H9 (cell line): ENCODE data around the gene TRIO. TPM values are rescaled to one million over a fixed set of nuclear protein-coding genes. Genes with fewer than 3 reads are reported as not detected.

Experiments
- DNase-seq: peaks from one replicate; pipeline ENCODE4 v3.0.0-alpha.2; 2017
- H2AFZ ChIP-seq: one replicate; pipeline ENCODE4 v1.6.1; 2013; ENCODE audit warnings: mild to moderate bottlenecking, low read length, control low read depth, moderate library complexity
- H2AK5ac ChIP-seq: 2 replicates; pipeline ENCODE4 v1.6.1; 2013; ENCODE audit warnings: low read length, control low read depth, mixed read lengths; ENCODE audit not compliant: insufficient read length
- H2BK120ac ChIP-seq: one replicate; pipeline ENCODE4 v1.6.1; 2013; ENCODE audit warnings: low read depth, mild to moderate bottlenecking, low read length, control low read depth, inconsistent platforms; ENCODE audit not compliant: poor library complexity, severe bottlenecking
- H2BK12ac ChIP-seq: 2 replicates; pipeline ENCODE4 v1.6.1; 2013; ENCODE audit warnings: low read length, control low read depth, mixed read lengths, low read depth; ENCODE audit not compliant: insufficient read length
- H2BK15ac ChIP-seq: 2 replicates; pipeline ENCODE4 v1.6.1; 2013; ENCODE audit warnings: low read depth, low read length, control low read depth
- H2BK20ac ChIP-seq: one replicate; pipeline ENCODE4 v1.6.1; 2013; ENCODE audit warnings: low read depth, mild to moderate bottlenecking, low read length, control low read depth, inconsistent platforms; ENCODE audit not compliant: poor library complexity, severe bottlenecking
- H2BK5ac ChIP-seq: 2 replicates; pipeline ENCODE4 v1.6.1; 2013; ENCODE audit warnings: low read length, control low read depth, mixed read lengths; ENCODE audit not compliant: insufficient read length
- H3K14ac ChIP-seq: 2 replicates; pipeline ENCODE4 v1.6.1; 2013; ENCODE audit warnings: low read length, control low read depth; ENCODE audit not compliant: insufficient read depth
- H3K18ac ChIP-seq: 2 replicates; pipeline ENCODE4 v1.6.1; 2013; ENCODE audit warnings: low read depth, mild to moderate bottlenecking, mixed read lengths, low read length, control low read depth; ENCODE audit not compliant: insufficient read length
- H3K23ac ChIP-seq: 2 replicates; pipeline ENCODE4 v1.6.1; 2013; ENCODE audit warnings: low read length, control low read depth, mixed read lengths, low read depth; ENCODE audit not compliant: insufficient read length
- H3K23me2 ChIP-seq: 2 replicates; pipeline ENCODE4 v1.6.1; 2013; ENCODE audit warnings: low read depth, mild to moderate bottlenecking, mixed read lengths, low read length, control low read depth; ENCODE audit not compliant: insufficient read length, poor library complexity, severe bottlenecking
- H3K27ac ChIP-seq: 2 replicates; pipeline ENCODE4 v1.5.1; 2013; ENCODE audit warnings: low read length, control low read depth, mixed read lengths, low read depth; ENCODE audit not compliant: insufficient read length
- H3K27me3 ChIP-seq: 2 replicates; pipeline ENCODE4 v1.6.1; 2013; ENCODE audit warnings: low read length, control low read depth, inconsistent platforms; ENCODE audit not compliant: insufficient read depth
- H3K4ac ChIP-seq: 2 replicates; pipeline ENCODE4 v1.6.1; 2013; ENCODE audit warnings: low read depth, mild to moderate bottlenecking, control low read depth, inconsistent platforms, low read length, moderate library complexity
- H3K4me1 ChIP-seq: 2 replicates; pipeline ENCODE4 v1.6.1; 2013; ENCODE audit warnings: low read length, control low read depth, inconsistent platforms; ENCODE audit not compliant: insufficient read depth
- H3K4me2 ChIP-seq: 2 replicates; pipeline ENCODE4 v1.6.1; 2013; ENCODE audit warnings: low read length, control low read depth, mixed read lengths; ENCODE audit not compliant: insufficient read length, insufficient read depth
- H3K56ac ChIP-seq: 2 replicates; pipeline ENCODE4 v1.6.1; 2013; ENCODE audit warnings: low read depth, mild to moderate bottlenecking, mixed read lengths, low read length, control low read depth; ENCODE audit not compliant: insufficient read length
- H3K79me1 ChIP-seq: 2 replicates; pipeline ENCODE4 v1.6.1; 2013; ENCODE audit warnings: low read depth, mild to moderate bottlenecking, moderate library complexity, low read length, control low read depth, inconsistent platforms; ENCODE audit not compliant: insufficient read depth, poor library complexity, severe bottlenecking
- H3K79me2 ChIP-seq: 2 replicates; pipeline ENCODE4 v1.6.1; 2013; ENCODE audit warnings: low read length, control low read depth, inconsistent platforms; ENCODE audit not compliant: insufficient read depth
- H3K9ac ChIP-seq: 2 replicates; pipeline ENCODE4 v1.6.1; 2013; ENCODE audit warnings: low read length, control low read depth, mixed read lengths; ENCODE audit not compliant: insufficient read length; ENCODE audit errors: extremely low read depth
- H3K9me3 ChIP-seq: one replicate; pipeline ENCODE4 v1.6.1; 2013; ENCODE audit warnings: low read depth, low read length, inconsistent platforms; ENCODE audit not compliant: control insufficient read depth
- H3T11ph ChIP-seq: one replicate; pipeline ENCODE4 v1.6.1; 2013; ENCODE audit warnings: mild to moderate bottlenecking, low read length, control low read depth, inconsistent platforms
- H4K20me1 ChIP-seq: one replicate; pipeline ENCODE4 v1.6.1; 2013; ENCODE audit not compliant: control insufficient read depth, insufficient read length, insufficient read depth
- H4K5ac ChIP-seq: 2 replicates; pipeline ENCODE4 v1.6.1; 2013; ENCODE audit warnings: low read depth, mild to moderate bottlenecking, mixed read lengths, low read length, control low read depth; ENCODE audit not compliant: insufficient read length
- H4K8ac ChIP-seq: replicated peaks from 2 replicates; pipeline ENCODE4 v1.6.1; 2013; ENCODE audit warnings: low read length, control low read depth, mixed read lengths, low read depth; ENCODE audit not compliant: insufficient read length
- H4K91ac ChIP-seq: 2 replicates; pipeline ENCODE4 v1.6.1; 2013; ENCODE audit warnings: low read depth, mild to moderate bottlenecking, moderate library complexity, mixed read lengths, low read length, control low read depth; ENCODE audit not compliant: insufficient read length
- H3K27ac Mint-ChIP-seq, 3 experiments: 2 replicates in 2 of 3; 3 replicates in 1 of 3; pipeline ENCODE4 v1.8.0; 2020 to 2021; ENCODE audit warnings: mixed read lengths in 3 of 3, mild to moderate bottlenecking in 1 of 3, moderate library complexity in 1 of 3
- H3K27me3 Mint-ChIP-seq: 2 replicates; pipeline ENCODE4 v1.8.0; 2021; ENCODE audit warnings: low read depth, mild to moderate bottlenecking, moderate library complexity, mixed read lengths
- H3K36me3 Mint-ChIP-seq, 3 experiments: 2 replicates in 2 of 3; 3 replicates in 1 of 3; pipeline ENCODE4 v1.8.0; 2020 to 2021; ENCODE audit warnings: low read depth in 3 of 3, mixed read lengths in 3 of 3; ENCODE audit not compliant: insufficient read depth in 1 of 3
- H3K4me1 Mint-ChIP-seq, 2 experiments: 2 replicates each; pipeline ENCODE4 v1.8.0; 2020; ENCODE audit warnings: mixed read lengths in 2 of 2
- H3K4me3 Mint-ChIP-seq, 2 experiments: 2 replicates in 1 of 2; 3 replicates in 1 of 2; pipeline ENCODE4 v1.8.0; 2020 to 2021; ENCODE audit warnings: mild to moderate bottlenecking in 2 of 2, mixed read lengths in 2 of 2, moderate library complexity in 1 of 2
- H3K9me3 Mint-ChIP-seq, 2 experiments: 2 replicates in 1 of 2; 3 replicates in 1 of 2; pipeline ENCODE4 v1.8.0; 2020; ENCODE audit warnings: mild to moderate bottlenecking in 2 of 2, mixed read lengths in 2 of 2, moderate library complexity in 1 of 2
- CTCF ChIP-seq: fragments of 200-600 bp; sonication (generic); conservative IDR thresholded peaks from 3 replicates; pipeline ENCODE4 v1.8.0; 2021; ENCODE audit warnings: antibody characterized with exemption, mild to moderate bottlenecking
- WGBS: extraction: QIAGEN DNeasy Blood & Tissue Kit; methylation state at CpG from one replicate; pipeline ENCODE4 v1.1.7; 2013; ENCODE audit warnings: missing lambda C conversion rate, low lambda C conversion rate, mixed read lengths; ENCODE audit not compliant: insufficient read length; ENCODE audit errors: extremely low coverage; 5-methylcytosine and 5-hydroxymethylcytosine counted together
- total RNA-seq: library from RNA; stranded (reverse); gene quantifications from 2 replicates; pipeline ENCODE4 v1.2.1, GENCODE V29; 2021

TRIO gene
- total RNA-seq, 1 experiment from 2014 or later: 87.8 TPM

DNA sequence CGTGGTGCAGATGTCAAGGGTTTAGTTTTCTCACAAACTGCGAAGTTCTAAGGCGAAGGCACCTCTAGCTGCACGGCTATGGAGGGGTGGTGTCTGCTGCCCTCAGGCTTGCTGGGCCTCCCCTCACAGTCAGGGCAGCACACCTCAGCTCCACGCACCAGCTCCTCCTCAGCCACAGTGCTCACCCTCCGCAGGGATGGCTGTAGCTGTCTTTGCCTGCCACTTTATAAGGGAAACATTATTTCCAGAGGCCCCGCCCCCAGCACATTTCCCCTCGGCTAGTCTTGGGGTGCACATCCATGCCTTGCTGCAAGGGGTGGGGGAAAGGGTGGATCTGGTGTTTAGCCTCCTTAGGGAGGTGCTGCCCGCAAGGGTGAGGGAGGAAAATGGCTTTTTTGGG lies 154.6 kb downstream of the TRIO start:
- no peak overlapping the region for H3K18ac ChIP-seq
- Mint-ChIP-seq H3K27ac (peak overlapping the region in 1 of 3 experiments; percentile 29; a peak in 2 of 7 replicates), H3K4me3 (no peak overlapping the region), H3K4me1 (no peaks in the 10 kb centered on the region), H3K36me3 (peaks cover 12 to 40% (median 37%) of the 10 kb centered on the region in 3 experiments; a peak in 6 of 7 replicates), H3K27me3 (no peaks in the 10 kb centered on the region; the same call in 1 of the 2 replicates), H3K9me3 (no peaks in the 10 kb centered on the region)
- H3K9ac ChIP-seq: no peak overlapping the region
- H3K4ac ChIP-seq: no peak overlapping the region
- no peaks in the 10 kb centered on the region for H3K23me2 ChIP-seq
- no peak overlapping the region for H2BK12ac ChIP-seq
- no peak overlapping the region for H2BK120ac ChIP-seq
- peaks cover 3% of the 10 kb centered on the region for H3K79me1 ChIP-seq
- no peak overlapping the region for H2BK15ac ChIP-seq
- no peak overlapping the region for H2BK20ac ChIP-seq
- no peak overlapping the region for H2AFZ ChIP-seq
- no peak overlapping the region for H3K27ac ChIP-seq
- no peak overlapping the region for H4K5ac ChIP-seq
- H3K56ac ChIP-seq: no peak overlapping the region
- no peak for DNase-seq
- no peak overlapping the region for H3K23ac ChIP-seq
- H4K20me1 ChIP-seq: no peaks in the 10 kb centered on the region
- H4K8ac ChIP-seq: no peak overlapping the region
- no peak overlapping the region for H4K91ac ChIP-seq
- no peak overlapping the region for H3K4me2 ChIP-seq
- no peak overlapping the region for H3K14ac ChIP-seq
- no peak for TF ChIP-seq CTCF
- H3K9me3 ChIP-seq: no peaks in the 10 kb centered on the region
- H3T11ph ChIP-seq: no peak overlapping the region
- no CpG with 5 or more reads among the region's 9 CpGs for whole genome bisulfite sequencing
- no peaks in the 10 kb centered on the region for H3K4me1 ChIP-seq
- H2AK5ac ChIP-seq: no peak overlapping the region
- H2BK5ac ChIP-seq: no peak overlapping the region
- no peaks in the 10 kb centered on the region for H3K79me2 ChIP-seq
- H3K27me3 ChIP-seq: no peaks in the 10 kb centered on the region
